Measurements from ENCODE around the gene LMOD3. TPM values are rescaled to one million over a fixed set of nuclear protein-coding genes. Genes with fewer than 3 reads are reported as not detected.

The LMOD3 gene
- polyA plus RNA-seq, 1 donor (not counting 4 experiments of a cell fraction or from before 2014, with no cell fraction given): not detected

GRCh38 chr3:69130689-69131088 lies 8.3 kb upstream of the LMOD3 start:
- Histone ChIP-seq H3K79me2 (ENCODE audit: control insufficient read depth, insufficient read depth, low read length) (no peaks in the 10 kb centered on the region), H3K27me3 (ENCODE audit: control insufficient read depth, extremely low read depth, insufficient read depth, low read length) (no peaks in the 10 kb centered on the region), H2AFZ (ENCODE audit: control insufficient read depth, low read length) (no peak overlapping the region), H3K9me1 (ENCODE audit: control insufficient read depth, extremely low read depth, insufficient read depth, low read length) (no peaks in the 10 kb centered on the region), H3K4me1 (ENCODE audit: control insufficient read depth, extremely low read depth, insufficient read depth, low read length) (no peaks in the 10 kb centered on the region), H3K4me3 (ENCODE audit: control insufficient read depth in 2 of 3, extremely low read depth in 1 of 3, insufficient read depth in 2 of 3, low read depth in 1 of 3, low read length in 3 of 3) (no peak overlapping the region), H3K9me3 (ENCODE audit: control insufficient read depth, low read depth, low read length) (no peaks in the 10 kb centered on the region), H3K36me3 (ENCODE audit: control insufficient read depth in 2 of 2, extremely low read depth in 1 of 2, insufficient read depth in 2 of 2, low read length in 2 of 2) (no peaks in the 10 kb centered on the region), H3K9ac (ENCODE audit: control insufficient read depth, extremely low read depth, insufficient read depth, low read length) (no peak overlapping the region), H4K20me1 (ENCODE audit: control insufficient read depth, extremely low read depth, insufficient read depth, low read length) (no peaks in the 10 kb centered on the region), H3K27ac (ENCODE audit: control insufficient read depth, insufficient read depth, low read length) (no peak overlapping the region), H3K4me2 (ENCODE audit: control insufficient read depth, extremely low read depth, insufficient read depth, low read depth, low read length) (no peak overlapping the region)
- FAIRE-seq (no peak), DNase-seq (ENCODE audit: low read depth, low spot score) (no peak)
- dilution Hi-C loops (cut with MboI; ENCODE audit: extremely low pct_ligation_motif_present, low sequenced_read_pairs): no loop called here
- TF ChIP-seq EZH2 (IDR thresholded peaks at IDR 0.05; ENCODE audit: low read length) (no peak), CTCF (optimal IDR thresholded peaks at IDR 0.05 in 1 of 3, IDR thresholded peaks at IDR 0.05 in 1 of 3, conservative IDR thresholded peaks at IDR 0.05 in 1 of 3; ENCODE audit: extremely low read depth in 1 of 3, insufficient read depth in 2 of 3, low read length in 3 of 3) (no peak)

DNA sequence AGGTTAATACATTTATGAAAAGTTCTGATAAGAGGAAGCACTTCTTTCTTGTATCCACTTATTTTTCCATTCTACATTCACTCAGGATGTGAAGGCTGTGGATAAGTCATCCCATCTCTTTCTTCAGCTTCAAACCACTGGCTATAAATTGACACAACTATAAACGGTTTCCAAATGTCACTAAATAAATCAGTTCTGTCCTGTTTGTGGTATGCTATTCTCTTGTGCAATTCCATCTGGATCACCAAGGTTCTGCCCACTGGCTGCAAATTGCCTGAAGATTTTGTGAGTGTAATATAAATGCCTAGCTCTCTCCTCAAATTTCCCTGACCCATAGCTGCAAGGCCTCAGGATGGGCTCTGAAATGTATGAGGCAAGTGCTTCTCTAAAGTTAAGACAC lies 7.1 kb upstream of the LMOD3 start:
- TF ChIP-seq EZH2 (IDR thresholded peaks at IDR 0.05; ENCODE audit: low read length): no peak
- TF ChIP-seq CTCF (optimal IDR thresholded peaks at IDR 0.05 in 1 of 3, IDR thresholded peaks at IDR 0.05 in 1 of 3, conservative IDR thresholded peaks at IDR 0.05 in 1 of 3; ENCODE audit: extremely low read depth in 1 of 3, insufficient read depth in 2 of 3, low read length in 3 of 3): no peak
- no peak for FAIRE-seq

More for the DNA sequence above, 7.1 kb upstream of the LMOD3 start:
- Histone ChIP-seq H4K20me1 (ENCODE audit: control insufficient read depth, extremely low read depth, insufficient read depth, low read length) (no peaks in the 10 kb centered on the region), H3K9me3 (ENCODE audit: control insufficient read depth, low read depth, low read length) (no peaks in the 10 kb centered on the region), H3K36me3 (ENCODE audit: control insufficient read depth in 2 of 2, extremely low read depth in 1 of 2, insufficient read depth in 2 of 2, low read length in 2 of 2) (no peaks in the 10 kb centered on the region), H3K27me3 (ENCODE audit: control insufficient read depth, extremely low read depth, insufficient read depth, low read length) (no peaks in the 10 kb centered on the region), H3K4me3 (ENCODE audit: control insufficient read depth in 2 of 3, extremely low read depth in 1 of 3, insufficient read depth in 2 of 3, low read depth in 1 of 3, low read length in 3 of 3) (no peak overlapping the region), H3K9me1 (ENCODE audit: control insufficient read depth, extremely low read depth, insufficient read depth, low read length) (no peaks in the 10 kb centered on the region), H3K4me1 (ENCODE audit: control insufficient read depth, extremely low read depth, insufficient read depth, low read length) (no peaks in the 10 kb centered on the region), H2AFZ (ENCODE audit: control insufficient read depth, low read length) (no peak overlapping the region), H3K79me2 (ENCODE audit: control insufficient read depth, insufficient read depth, low read length) (no peaks in the 10 kb centered on the region), H3K4me2 (ENCODE audit: control insufficient read depth, extremely low read depth, insufficient read depth, low read depth, low read length) (no peak overlapping the region), H3K27ac (ENCODE audit: control insufficient read depth, insufficient read depth, low read length) (no peak overlapping the region), H3K9ac (ENCODE audit: control insufficient read depth, extremely low read depth, insufficient read depth, low read length) (no peak overlapping the region)
- no peak for DNase-seq (ENCODE audit: low read depth, low spot score)
- dilution Hi-C loops (cut with MboI; ENCODE audit: extremely low pct_ligation_motif_present, low sequenced_read_pairs): no loop called here
